Adrenal gland (tissue), 5 donors: ENCODE measurements around the gene DAB2IP.

ENCODE experiments used
- CTCF ChIP-seq, 6 experiments: fragments of 450-650 bp in 4 of 6; fragments of 200-600 bp in 2 of 6; sonication (generic) in 1 of 6; IDR thresholded peaks; 1 replicate in 5 of 6; 2 replicates in 1 of 6; pipeline versions ENCODE4 v1.5.1 to v1.8.0; 2016 to 2021; ENCODE audit warnings: antibody characterized with exemption in 6 of 6, mild to moderate bottlenecking in 2 of 6, moderate library complexity in 1 of 6
- POLR2A ChIP-seq, 2 donors: fragments of 450-650 bp; IDR thresholded peaks; one replicate each; pipeline ENCODE4 v1.6.1; 2017; ENCODE audit warnings: antibody characterized with exemption in 2 of 2, mild to moderate bottlenecking in 2 of 2, moderate library complexity in 1 of 2
- donor health status: DM: no; HTN: no; CAD: no.

GRCh38 chr9:121628401-121628800, 23.0 kb upstream of the DAB2IP start:
- TF ChIP-seq CTCF (IDR thresholded peaks at IDR 0.05) = no peak
- TF ChIP-seq POLR2A (IDR thresholded peaks at IDR 0.05) = no peak
